ENCODE data around the gene MTMR1.

The MTMR1 gene

DNA sequence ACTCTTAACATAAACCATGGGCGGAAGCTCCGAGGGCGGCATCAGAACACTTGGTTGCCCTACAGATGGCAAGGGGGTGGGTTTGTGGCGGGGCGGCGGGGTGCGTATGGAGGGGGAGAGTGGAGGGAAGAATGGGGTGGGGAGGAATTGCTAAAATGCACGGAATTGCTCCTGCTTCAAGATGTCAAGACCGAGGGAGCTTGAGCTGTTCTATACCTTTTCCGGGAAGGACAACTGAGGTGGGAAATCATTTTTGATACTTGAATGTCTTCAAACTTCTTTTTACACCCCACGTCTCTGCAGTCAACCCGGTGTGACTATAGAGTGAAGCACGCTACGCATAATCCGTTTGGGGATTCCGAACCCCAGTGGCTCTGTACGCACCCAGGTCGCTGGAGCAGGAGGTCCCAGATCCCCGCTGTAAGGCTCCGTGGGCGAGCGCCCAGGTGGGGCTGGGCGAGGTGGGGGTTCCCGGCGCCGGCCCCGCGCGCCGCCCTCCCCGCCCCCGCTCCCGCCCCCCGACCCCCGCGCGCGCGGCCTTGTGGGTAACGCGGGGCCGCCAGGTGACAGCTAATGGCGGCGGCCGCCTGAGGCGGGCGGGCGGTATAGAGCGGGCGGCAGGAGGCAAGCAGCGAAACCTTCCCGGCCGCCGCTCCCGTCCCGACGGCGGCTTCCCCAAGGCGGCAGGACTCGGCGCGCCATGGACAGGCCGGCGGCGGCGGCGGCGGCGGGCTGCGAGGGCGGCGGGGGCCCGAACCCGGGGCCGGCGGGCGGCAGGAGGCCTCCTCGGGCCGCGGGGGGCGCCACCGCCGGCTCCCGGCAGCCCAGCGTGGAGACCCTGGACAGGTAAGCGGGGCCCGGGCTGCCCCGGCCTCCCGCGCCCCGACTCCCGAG is at the start of gene MTMR1:
MTMR1 (plus strand) TSS at position 566 of the 894 bp plus-strand sequence; CDS start at position 701, 135 bp downstream.
- Histone ChIP-seq H3K27ac (ENCODE audit: low read depth, low read length) (peak within 1 kb of the TSS; percentile 94), H3K9me3 (ENCODE audit: control insufficient read depth, insufficient read depth, low read length) (no peaks in the 10 kb centered on the region), H3K4me1 (ENCODE audit: control insufficient read depth, low read length) (peaks cover 52% of the 10 kb centered on the region)

DNA sequence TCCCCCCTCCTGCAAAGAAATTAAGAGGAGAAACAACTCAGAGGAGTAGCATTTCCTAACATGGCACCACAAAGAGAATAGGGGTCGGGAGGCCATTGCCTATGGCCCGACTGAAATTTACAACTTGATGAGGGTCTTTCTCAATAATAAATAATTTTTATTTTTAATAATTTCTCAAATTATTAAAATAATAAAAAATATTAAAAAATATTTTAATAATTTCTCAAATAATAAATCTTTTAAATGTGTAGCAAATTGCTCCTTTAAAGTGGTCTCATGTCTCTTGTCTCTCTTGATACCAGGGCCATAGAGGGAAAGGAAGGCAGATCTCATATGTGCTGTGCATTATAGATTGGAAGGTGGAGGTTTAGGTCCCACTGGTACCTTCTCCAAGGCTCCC is 49.2 kb upstream of the MTMR1 start:
- no peaks in the 10 kb centered on the region for H3F3A ChIP-seq (ENCODE audit: control insufficient read depth, insufficient read depth)

More for the DNA sequence above, at the start of gene MTMR1:
- Histone ChIP-seq H3K27me3 (ENCODE audit: control insufficient read depth, low read length) (no peaks in the 10 kb centered on the region), H4K20me1 (ENCODE audit: control insufficient read depth, insufficient read depth, low read depth, low read length) (no peaks in the 10 kb centered on the region), H3K4me3 (ENCODE audit: low read length) (peak within 1 kb of the TSS; percentile 83), H3K9me2 (replicated peaks; ENCODE audit: control insufficient read depth, low read length) (no peaks in the 10 kb centered on the region), H3F3A (ENCODE audit: control insufficient read depth, insufficient read depth) (peaks cover 8% of the 10 kb centered on the region), H3K79me2 (ENCODE audit: control insufficient read depth, low read length) (peaks cover 47% of the 10 kb centered on the region), H3K36me3 (ENCODE audit: control insufficient read depth, low read length) (peaks cover 31% of the 10 kb centered on the region), H3K4me2 (ENCODE audit: low read length) (peak within 1 kb of the TSS; percentile 88)
- TF ChIP-seq EZH2phosphoT487 (IDR thresholded peaks at IDR 0.05; ENCODE audit: borderline replicate concordance, low read length) = no peak
- TF ChIP-seq, protein P1, sequence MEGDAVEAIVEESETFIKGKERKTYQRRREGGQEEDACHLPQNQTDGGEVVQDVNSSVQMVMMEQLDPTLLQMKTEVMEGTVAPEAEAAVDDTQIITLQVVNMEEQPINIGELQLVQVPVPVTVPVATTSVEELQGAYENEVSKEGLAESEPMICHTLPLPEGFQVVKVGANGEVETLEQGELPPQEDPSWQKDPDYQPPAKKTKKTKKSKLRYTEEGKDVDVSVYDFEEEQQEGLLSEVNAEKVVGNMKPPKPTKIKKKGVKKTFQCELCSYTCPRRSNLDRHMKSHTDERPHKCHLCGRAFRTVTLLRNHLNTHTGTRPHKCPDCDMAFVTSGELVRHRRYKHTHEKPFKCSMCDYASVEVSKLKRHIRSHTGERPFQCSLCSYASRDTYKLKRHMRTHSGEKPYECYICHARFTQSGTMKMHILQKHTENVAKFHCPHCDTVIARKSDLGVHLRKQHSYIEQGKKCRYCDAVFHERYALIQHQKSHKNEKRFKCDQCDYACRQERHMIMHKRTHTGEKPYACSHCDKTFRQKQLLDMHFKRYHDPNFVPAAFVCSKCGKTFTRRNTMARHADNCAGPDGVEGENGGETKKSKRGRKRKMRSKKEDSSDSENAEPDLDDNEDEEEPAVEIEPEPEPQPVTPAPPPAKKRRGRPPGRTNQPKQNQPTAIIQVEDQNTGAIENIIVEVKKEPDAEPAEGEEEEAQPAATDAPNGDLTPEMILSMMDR (IDR thresholded peaks at IDR 0.05; ENCODE audit: low read depth, low read length, poor library complexity, severe bottlenecking) = no peak

DNA sequence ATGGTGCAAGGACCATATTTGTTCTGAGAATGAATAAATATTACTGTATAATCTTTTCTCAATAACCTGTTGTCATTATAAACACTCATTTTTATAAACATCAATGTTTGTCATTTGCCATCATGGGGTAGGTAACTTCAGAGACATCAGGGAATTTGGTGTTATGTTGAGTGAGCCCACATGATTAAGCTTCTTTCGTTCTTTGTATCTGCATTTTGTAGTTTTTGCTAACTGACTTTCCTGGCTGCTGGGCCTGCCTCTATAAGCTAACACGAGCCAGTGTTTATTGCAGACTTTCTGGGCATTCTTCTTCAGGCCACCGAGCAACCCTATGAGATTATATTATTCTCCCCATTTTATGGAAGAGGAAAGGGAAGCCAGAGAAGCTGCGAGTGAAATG is 48.8 kb upstream of the MTMR1 start:
- H4K20me1 ChIP-seq (ENCODE audit: control insufficient read depth, insufficient read depth, low read depth, low read length) = no peaks in the 10 kb centered on the region
- no peaks in the 10 kb centered on the region for H3K9me2 ChIP-seq (replicated peaks; ENCODE audit: control insufficient read depth, low read length)
- no peak overlapping the region for H3K4me2 ChIP-seq (ENCODE audit: low read length)
- H3K4me1 ChIP-seq (ENCODE audit: control insufficient read depth, low read length) = no peaks in the 10 kb centered on the region
- H3K27ac ChIP-seq (ENCODE audit: low read depth, low read length) = no peak overlapping the region
- H3K79me2 ChIP-seq (ENCODE audit: control insufficient read depth, low read length) = no peaks in the 10 kb centered on the region
- no peaks in the 10 kb centered on the region for H3F3A ChIP-seq (ENCODE audit: control insufficient read depth, insufficient read depth)
- no peak for TF ChIP-seq EZH2phosphoT487 (IDR thresholded peaks at IDR 0.05; ENCODE audit: borderline replicate concordance, low read length)
- TF ChIP-seq, protein P1 (IDR thresholded peaks at IDR 0.05; ENCODE audit: low read depth, low read length, poor library complexity, severe bottlenecking) = no peak
- H3K27me3 ChIP-seq (ENCODE audit: control insufficient read depth, low read length) = no peaks in the 10 kb centered on the region
- H3K9me3 ChIP-seq (ENCODE audit: control insufficient read depth, insufficient read depth, low read length) = no peaks in the 10 kb centered on the region
- H3K4me3 ChIP-seq (ENCODE audit: low read length) = no peak overlapping the region
- H3K36me3 ChIP-seq (ENCODE audit: control insufficient read depth, low read length) = peaks cover 9% of the 10 kb centered on the region

More for the DNA sequence above, 49.2 kb upstream of the MTMR1 start:
- H3K36me3 ChIP-seq (ENCODE audit: control insufficient read depth, low read length) = peaks cover 9% of the 10 kb centered on the region
- no peaks in the 10 kb centered on the region for H4K20me1 ChIP-seq (ENCODE audit: control insufficient read depth, insufficient read depth, low read depth, low read length)
- H3K9me3 ChIP-seq (ENCODE audit: control insufficient read depth, insufficient read depth, low read length) = no peaks in the 10 kb centered on the region
- H3K27me3 ChIP-seq (ENCODE audit: control insufficient read depth, low read length) = no peaks in the 10 kb centered on the region
- TF ChIP-seq EZH2phosphoT487 (IDR thresholded peaks at IDR 0.05; ENCODE audit: borderline replicate concordance, low read length) = no peak
- TF ChIP-seq, protein P1 (IDR thresholded peaks at IDR 0.05; ENCODE audit: low read depth, low read length, poor library complexity, severe bottlenecking) = no peak
- no peaks in the 10 kb centered on the region for H3K79me2 ChIP-seq (ENCODE audit: control insufficient read depth, low read length)
- H3K4me3 ChIP-seq (ENCODE audit: low read length) = no peak overlapping the region
- no peak overlapping the region for H3K4me2 ChIP-seq (ENCODE audit: low read length)
- no peak overlapping the region for H3K27ac ChIP-seq (ENCODE audit: low read depth, low read length)
- H3K9me2 ChIP-seq (replicated peaks; ENCODE audit: control insufficient read depth, low read length) = no peaks in the 10 kb centered on the region
- no peaks in the 10 kb centered on the region for H3K4me1 ChIP-seq (ENCODE audit: control insufficient read depth, low read length)
